ENCODE measurements around the gene GAS7. TPM values are rescaled to one million over a fixed set of nuclear protein-coding genes. Genes with fewer than 3 reads are reported as not detected.

GAS7 gene
- total RNA-seq, 1 experiment from 2014 or later: 12.3 TPM

DNA sequence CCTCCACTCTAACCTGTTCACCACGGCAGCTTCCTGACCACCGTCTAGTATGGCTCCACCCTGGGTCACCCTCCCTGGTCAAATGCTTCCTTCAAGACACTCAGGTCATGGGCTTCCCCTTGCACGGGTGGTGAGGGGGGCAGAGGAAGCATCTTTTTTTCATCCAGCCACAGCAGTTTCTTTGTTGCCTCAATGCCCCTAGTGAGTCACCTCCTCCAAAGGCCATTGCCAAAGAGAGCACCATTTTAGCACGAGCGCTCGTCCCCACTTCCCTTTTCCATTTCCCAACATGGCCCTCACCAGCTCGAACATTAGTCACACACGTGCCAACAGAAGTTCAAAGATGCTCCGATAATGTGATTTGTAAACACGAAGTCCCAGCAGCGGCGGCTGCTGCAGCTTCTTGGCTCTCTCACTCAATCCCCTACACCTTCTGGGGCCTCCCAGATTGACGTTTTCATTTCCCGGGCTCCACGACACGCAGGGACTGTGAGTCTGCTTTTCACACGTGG lies 134.6 kb downstream of the GAS7 start:
- Mint-ChIP-seq H3K4me3 (no peak overlapping the region), H3K27ac (no peak overlapping the region), H3K36me3 (peaks cover 6% of the 10 kb centered on the region), H3K4me1 (peaks cover 21% of the 10 kb centered on the region), H3K27me3 (ENCODE audit: low read depth) (no peaks in the 10 kb centered on the region), H3K9me3 (peaks cover 11% of the 10 kb centered on the region)
- no peak for DNase-seq (ENCODE audit: low spot score)
- POLR2A ChIA-PET: no interaction called here
- TF ChIP-seq, protein P1, sequence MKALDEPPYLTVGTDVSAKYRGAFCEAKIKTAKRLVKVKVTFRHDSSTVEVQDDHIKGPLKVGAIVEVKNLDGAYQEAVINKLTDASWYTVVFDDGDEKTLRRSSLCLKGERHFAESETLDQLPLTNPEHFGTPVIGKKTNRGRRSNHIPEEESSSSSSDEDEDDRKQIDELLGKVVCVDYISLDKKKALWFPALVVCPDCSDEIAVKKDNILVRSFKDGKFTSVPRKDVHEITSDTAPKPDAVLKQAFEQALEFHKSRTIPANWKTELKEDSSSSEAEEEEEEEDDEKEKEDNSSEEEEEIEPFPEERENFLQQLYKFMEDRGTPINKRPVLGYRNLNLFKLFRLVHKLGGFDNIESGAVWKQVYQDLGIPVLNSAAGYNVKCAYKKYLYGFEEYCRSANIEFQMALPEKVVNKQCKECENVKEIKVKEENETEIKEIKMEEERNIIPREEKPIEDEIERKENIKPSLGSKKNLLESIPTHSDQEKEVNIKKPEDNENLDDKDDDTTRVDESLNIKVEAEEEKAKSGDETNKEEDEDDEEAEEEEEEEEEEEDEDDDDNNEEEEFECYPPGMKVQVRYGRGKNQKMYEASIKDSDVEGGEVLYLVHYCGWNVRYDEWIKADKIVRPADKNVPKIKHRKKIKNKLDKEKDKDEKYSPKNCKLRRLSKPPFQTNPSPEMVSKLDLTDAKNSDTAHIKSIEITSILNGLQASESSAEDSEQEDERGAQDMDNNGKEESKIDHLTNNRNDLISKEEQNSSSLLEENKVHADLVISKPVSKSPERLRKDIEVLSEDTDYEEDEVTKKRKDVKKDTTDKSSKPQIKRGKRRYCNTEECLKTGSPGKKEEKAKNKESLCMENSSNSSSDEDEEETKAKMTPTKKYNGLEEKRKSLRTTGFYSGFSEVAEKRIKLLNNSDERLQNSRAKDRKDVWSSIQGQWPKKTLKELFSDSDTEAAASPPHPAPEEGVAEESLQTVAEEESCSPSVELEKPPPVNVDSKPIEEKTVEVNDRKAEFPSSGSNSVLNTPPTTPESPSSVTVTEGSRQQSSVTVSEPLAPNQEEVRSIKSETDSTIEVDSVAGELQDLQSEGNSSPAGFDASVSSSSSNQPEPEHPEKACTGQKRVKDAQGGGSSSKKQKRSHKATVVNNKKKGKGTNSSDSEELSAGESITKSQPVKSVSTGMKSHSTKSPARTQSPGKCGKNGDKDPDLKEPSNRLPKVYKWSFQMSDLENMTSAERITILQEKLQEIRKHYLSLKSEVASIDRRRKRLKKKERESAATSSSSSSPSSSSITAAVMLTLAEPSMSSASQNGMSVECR (CRISPR knock-in tag; IDR thresholded peaks at IDR 0.05; ENCODE audit: borderline replicate concordance): no peak
- TF ChIP-seq NR1H2 (CRISPR knock-in tag; IDR thresholded peaks at IDR 0.05) (no peak), ZBTB21 (CRISPR knock-in tag; IDR thresholded peaks at IDR 0.05; ENCODE audit: borderline replicate concordance) (no peak), ETV6 (CRISPR knock-in tag; IDR thresholded peaks at IDR 0.05) (no peak), ZNF121 (CRISPR knock-in tag; IDR thresholded peaks at IDR 0.05) (no peak), GABPB1 (CRISPR knock-in tag; IDR thresholded peaks at IDR 0.05) (no peak), GRHL2 (CRISPR knock-in tag; IDR thresholded peaks at IDR 0.05; ENCODE audit: insufficient replicate concordance, severe bottlenecking) (no peak), JAZF1 (CRISPR knock-in tag; IDR thresholded peaks at IDR 0.05) (no peak), EMX1 (CRISPR knock-in tag; IDR thresholded peaks at IDR 0.05) (no peak), MYBL2 (CRISPR knock-in tag; IDR thresholded peaks at IDR 0.05) (no peak)
- TF ChIP-seq, protein P2, sequence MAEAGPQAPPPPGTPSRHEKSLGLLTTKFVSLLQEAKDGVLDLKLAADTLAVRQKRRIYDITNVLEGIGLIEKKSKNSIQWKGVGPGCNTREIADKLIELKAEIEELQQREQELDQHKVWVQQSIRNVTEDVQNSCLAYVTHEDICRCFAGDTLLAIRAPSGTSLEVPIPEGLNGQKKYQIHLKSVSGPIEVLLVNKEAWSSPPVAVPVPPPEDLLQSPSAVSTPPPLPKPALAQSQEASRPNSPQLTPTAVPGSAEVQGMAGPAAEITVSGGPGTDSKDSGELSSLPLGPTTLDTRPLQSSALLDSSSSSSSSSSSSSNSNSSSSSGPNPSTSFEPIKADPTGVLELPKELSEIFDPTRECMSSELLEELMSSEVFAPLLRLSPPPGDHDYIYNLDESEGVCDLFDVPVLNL (CRISPR knock-in tag; IDR thresholded peaks at IDR 0.05; ENCODE audit: borderline replicate concordance, low read depth): no peak
- TF ChIP-seq, protein P3, sequence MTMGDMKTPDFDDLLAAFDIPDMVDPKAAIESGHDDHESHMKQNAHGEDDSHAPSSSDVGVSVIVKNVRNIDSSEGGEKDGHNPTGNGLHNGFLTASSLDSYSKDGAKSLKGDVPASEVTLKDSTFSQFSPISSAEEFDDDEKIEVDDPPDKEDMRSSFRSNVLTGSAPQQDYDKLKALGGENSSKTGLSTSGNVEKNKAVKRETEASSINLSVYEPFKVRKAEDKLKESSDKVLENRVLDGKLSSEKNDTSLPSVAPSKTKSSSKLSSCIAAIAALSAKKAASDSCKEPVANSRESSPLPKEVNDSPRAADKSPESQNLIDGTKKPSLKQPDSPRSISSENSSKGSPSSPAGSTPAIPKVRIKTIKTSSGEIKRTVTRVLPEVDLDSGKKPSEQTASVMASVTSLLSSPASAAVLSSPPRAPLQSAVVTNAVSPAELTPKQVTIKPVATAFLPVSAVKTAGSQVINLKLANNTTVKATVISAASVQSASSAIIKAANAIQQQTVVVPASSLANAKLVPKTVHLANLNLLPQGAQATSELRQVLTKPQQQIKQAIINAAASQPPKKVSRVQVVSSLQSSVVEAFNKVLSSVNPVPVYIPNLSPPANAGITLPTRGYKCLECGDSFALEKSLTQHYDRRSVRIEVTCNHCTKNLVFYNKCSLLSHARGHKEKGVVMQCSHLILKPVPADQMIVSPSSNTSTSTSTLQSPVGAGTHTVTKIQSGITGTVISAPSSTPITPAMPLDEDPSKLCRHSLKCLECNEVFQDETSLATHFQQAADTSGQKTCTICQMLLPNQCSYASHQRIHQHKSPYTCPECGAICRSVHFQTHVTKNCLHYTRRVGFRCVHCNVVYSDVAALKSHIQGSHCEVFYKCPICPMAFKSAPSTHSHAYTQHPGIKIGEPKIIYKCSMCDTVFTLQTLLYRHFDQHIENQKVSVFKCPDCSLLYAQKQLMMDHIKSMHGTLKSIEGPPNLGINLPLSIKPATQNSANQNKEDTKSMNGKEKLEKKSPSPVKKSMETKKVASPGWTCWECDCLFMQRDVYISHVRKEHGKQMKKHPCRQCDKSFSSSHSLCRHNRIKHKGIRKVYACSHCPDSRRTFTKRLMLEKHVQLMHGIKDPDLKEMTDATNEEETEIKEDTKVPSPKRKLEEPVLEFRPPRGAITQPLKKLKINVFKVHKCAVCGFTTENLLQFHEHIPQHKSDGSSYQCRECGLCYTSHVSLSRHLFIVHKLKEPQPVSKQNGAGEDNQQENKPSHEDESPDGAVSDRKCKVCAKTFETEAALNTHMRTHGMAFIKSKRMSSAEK (CRISPR knock-in tag; IDR thresholded peaks at IDR 0.05; ENCODE audit: borderline replicate concordance): no peak
- ATAC-seq: no peak
- CTCF ChIA-PET: no interaction called here

DNA sequence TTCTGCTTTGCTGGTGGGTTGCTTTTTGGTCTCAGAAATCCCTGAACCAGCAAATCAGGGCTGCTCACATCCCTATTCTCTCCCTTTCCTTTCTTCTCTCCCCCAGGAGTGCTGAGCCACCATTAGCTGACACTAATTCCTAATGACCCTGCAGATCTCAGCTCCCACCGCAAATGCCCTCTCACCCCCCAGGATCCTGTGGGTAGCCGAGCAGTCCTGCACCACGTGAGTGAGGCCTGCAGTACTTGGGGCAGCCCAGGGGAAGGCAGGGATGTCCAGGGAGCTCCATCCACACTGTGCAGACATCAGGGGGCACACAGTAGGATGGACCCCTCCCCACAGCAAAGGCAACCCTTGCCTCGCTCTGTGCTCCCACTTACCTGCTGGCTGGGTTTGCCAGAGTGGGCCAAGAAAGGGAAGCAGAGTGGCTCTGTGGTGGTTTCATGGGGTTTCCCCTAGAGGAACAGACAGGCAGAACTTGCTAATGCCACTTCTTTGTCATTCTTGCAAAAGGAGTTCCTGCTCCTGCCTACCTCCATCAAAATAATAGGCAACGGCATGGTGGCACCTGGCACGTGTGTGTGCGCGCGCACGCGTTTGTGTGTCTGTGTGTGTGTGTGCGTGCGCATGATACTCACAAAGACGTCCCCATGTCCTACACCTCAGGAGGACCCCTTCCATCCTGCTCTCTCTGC lies 135.6 kb downstream of the GAS7 start:
- Mint-ChIP-seq H3K27me3 (ENCODE audit: low read depth) (no peaks in the 10 kb centered on the region; the same call in 1 of the 2 replicates), H3K36me3 (peaks cover 6% of the 10 kb centered on the region), H3K4me3 (no peak overlapping the region), H3K9me3 (peaks cover 15% of the 10 kb centered on the region), H3K27ac (peak overlapping the region; percentile 41; the same call in 1 of the 2 replicates), H3K4me1 (peaks cover 21% of the 10 kb centered on the region)
- DNase-seq (ENCODE audit: low spot score): no peak
- CTCF ChIA-PET: no interaction called here
- POLR2A ChIA-PET: no interaction called here
- ATAC-seq: no peak
- TF ChIP-seq EMX1 (CRISPR knock-in tag; IDR thresholded peaks at IDR 0.05): no peak
- TF ChIP-seq NFATC4 (CRISPR knock-in tag; IDR thresholded peaks at IDR 0.05): no peak
- no peak for TF ChIP-seq JAZF1 (CRISPR knock-in tag; IDR thresholded peaks at IDR 0.05)
- TF ChIP-seq GTF2I (CRISPR knock-in tag; conservative IDR thresholded peaks at IDR 0.05): no peak
- TF ChIP-seq SP1 (CRISPR knock-in tag; conservative IDR thresholded peaks at IDR 0.05): no peak
- no peak for TF ChIP-seq GRHL2 (CRISPR knock-in tag; IDR thresholded peaks at IDR 0.05; ENCODE audit: insufficient replicate concordance, severe bottlenecking)
- TF ChIP-seq, protein P1 (CRISPR knock-in tag; IDR thresholded peaks at IDR 0.05; ENCODE audit: borderline replicate concordance): no peak
- TF ChIP-seq RELA (CRISPR knock-in tag; IDR thresholded peaks at IDR 0.05; ENCODE audit: borderline replicate concordance): no peak
- no peak for TF ChIP-seq CBFB (CRISPR knock-in tag; IDR thresholded peaks at IDR 0.05; ENCODE audit: low read depth)

All from WTC11 (cell line).